ENCODE data around the gene CES3.

DNA sequence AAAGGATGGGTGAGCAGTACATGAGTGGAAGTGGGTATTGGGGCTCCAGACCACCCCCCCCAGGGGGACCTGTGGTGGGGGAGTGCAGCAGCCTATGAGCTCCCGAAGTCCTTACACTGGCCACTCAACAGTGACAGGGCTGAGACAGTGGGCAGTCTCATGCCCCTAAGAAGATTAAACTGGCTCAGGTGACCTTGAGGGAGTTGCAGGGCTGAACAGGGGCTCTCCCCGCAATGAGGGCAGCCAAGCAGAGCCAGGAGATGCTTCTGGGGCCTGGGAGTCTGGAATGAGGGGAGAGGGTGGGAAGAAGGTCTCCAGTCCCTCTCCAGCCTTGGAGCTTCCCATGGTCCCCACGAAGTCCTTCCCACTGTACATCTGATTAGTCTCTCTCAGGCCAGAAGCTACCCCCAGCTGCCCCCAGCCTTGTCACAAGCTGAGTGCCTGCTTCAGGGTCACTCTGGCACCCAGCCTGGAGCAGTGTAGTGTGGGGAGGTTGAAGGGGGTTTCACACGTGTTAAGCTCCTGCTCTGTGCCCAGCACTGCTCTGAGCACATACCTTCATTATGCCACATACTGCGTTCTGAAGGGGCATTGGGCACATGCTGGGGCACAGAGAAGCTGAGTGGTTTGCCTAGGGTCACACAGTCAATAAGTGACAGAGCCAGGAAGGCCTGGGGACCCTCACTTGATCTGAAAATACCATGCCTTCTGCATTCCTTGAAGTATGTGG, 41.3 kb upstream of the CES3 start:
- TF ChIP-seq, protein P1, sequence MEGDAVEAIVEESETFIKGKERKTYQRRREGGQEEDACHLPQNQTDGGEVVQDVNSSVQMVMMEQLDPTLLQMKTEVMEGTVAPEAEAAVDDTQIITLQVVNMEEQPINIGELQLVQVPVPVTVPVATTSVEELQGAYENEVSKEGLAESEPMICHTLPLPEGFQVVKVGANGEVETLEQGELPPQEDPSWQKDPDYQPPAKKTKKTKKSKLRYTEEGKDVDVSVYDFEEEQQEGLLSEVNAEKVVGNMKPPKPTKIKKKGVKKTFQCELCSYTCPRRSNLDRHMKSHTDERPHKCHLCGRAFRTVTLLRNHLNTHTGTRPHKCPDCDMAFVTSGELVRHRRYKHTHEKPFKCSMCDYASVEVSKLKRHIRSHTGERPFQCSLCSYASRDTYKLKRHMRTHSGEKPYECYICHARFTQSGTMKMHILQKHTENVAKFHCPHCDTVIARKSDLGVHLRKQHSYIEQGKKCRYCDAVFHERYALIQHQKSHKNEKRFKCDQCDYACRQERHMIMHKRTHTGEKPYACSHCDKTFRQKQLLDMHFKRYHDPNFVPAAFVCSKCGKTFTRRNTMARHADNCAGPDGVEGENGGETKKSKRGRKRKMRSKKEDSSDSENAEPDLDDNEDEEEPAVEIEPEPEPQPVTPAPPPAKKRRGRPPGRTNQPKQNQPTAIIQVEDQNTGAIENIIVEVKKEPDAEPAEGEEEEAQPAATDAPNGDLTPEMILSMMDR (IDR thresholded peaks at IDR 0.05): no peak
- TF ChIP-seq POLR2A (IDR thresholded peaks at IDR 0.05) (no peak), EP300 (IDR thresholded peaks at IDR 0.05) (no peak)
